ENCODE results near the gene LRP1.
"Not testable (repeated sequence)": the region's sequence is repeated elsewhere in the genome, so short reads cannot be mapped to it uniquely, and the experiment has no call there.

GRCh38 chr12:57120718-57121117 is 7.6 kb upstream of the LRP1 start:
- TF ChIP-seq, protein P1, sequence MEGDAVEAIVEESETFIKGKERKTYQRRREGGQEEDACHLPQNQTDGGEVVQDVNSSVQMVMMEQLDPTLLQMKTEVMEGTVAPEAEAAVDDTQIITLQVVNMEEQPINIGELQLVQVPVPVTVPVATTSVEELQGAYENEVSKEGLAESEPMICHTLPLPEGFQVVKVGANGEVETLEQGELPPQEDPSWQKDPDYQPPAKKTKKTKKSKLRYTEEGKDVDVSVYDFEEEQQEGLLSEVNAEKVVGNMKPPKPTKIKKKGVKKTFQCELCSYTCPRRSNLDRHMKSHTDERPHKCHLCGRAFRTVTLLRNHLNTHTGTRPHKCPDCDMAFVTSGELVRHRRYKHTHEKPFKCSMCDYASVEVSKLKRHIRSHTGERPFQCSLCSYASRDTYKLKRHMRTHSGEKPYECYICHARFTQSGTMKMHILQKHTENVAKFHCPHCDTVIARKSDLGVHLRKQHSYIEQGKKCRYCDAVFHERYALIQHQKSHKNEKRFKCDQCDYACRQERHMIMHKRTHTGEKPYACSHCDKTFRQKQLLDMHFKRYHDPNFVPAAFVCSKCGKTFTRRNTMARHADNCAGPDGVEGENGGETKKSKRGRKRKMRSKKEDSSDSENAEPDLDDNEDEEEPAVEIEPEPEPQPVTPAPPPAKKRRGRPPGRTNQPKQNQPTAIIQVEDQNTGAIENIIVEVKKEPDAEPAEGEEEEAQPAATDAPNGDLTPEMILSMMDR (IDR thresholded peaks at IDR 0.05; ENCODE audit: low read depth, low read length): not testable (repeated sequence)
- TF ChIP-seq EZH2phosphoT487 (IDR thresholded peaks at IDR 0.05; ENCODE audit: low read depth): not testable (repeated sequence)

Data from OCI-LY3 (cell line).